GM21515 (cell line): ENCODE results near the gene EPOP.

Experiments
- ATAC-seq: cut with Tn5 transposase; IDR thresholded peaks from one replicate; pipeline ENCODE4 v1.9.1; 2021; ENCODE audit not compliant: unreplicated experiment

The EPOP gene

GRCh38 chr17:38674749-38675615 lies at the start of gene EPOP:
Gene EPOP, minus strand, starts transcription at chr17:38674957. Its CDS starts 462 bp downstream, at chr17:38674495.
- peak; percentile 70 for ATAC-seq

GRCh38 chr17:38721802-38722201 lies 47.0 kb upstream of the EPOP start:
- ATAC-seq: no peak

- no peak for ATAC-seq
These were observed 46.2 kb upstream of the EPOP start for GRCh38 chr17:38720941-38721340.

GRCh38 chr17:38719943-38720641 lies 45.3 kb upstream of the EPOP start:
- ATAC-seq: no peak

GRCh38 chr17:38719289-38719942 lies 44.7 kb upstream of the EPOP start:
- no peak for ATAC-seq

GRCh38 chr17:38717139-38717745 lies 42.5 kb upstream of the EPOP start:
- no peak for ATAC-seq

GRCh38 chr17:38716368-38717005 lies 41.7 kb upstream of the EPOP start:
- no peak for ATAC-seq

GRCh38 chr17:38715216-38715943 lies 40.6 kb upstream of the EPOP start:
- ATAC-seq: no peak

- no peak for ATAC-seq
These were observed 38.8 kb upstream of the EPOP start for GRCh38 chr17:38713456-38714075.

GRCh38 chr17:38712593-38712992 lies 37.8 kb upstream of the EPOP start:
- ATAC-seq: no peak

- ATAC-seq: no peak
These were observed 37.2 kb upstream of the EPOP start for GRCh38 chr17:38711792-38712571.

GRCh38 chr17:38710985-38711384 lies 36.2 kb upstream of the EPOP start:
- ATAC-seq: no peak

GRCh38 chr17:38710604-38710962 lies 35.8 kb upstream of the EPOP start:
- no peak for ATAC-seq

GRCh38 chr17:38709864-38710603 lies 35.3 kb upstream of the EPOP start:
- no peak for ATAC-seq

- ATAC-seq: no peak
These were observed 34.5 kb upstream of the EPOP start for GRCh38 chr17:38709104-38709820.

GRCh38 chr17:38707678-38708351 lies 33.1 kb upstream of the EPOP start:
- ATAC-seq: no peak
